HEK293 (cell line): ENCODE data around the gene PFN1.
A peak's percentile ranks its signal among the peaks of the same experiment; 100 is the strongest.

Experiments used
- KLF1 ChIP-seq: fragments of 450-650 bp; formaldehyde crosslinking; IDR thresholded peaks from 2 replicates; pipeline ENCODE4 v1.5.1; 2016; ENCODE audit warnings: missing biosample characterization, missing genetic modification characterization
- KLF17 ChIP-seq: fragments of 450-650 bp; formaldehyde crosslinking; IDR thresholded peaks from 2 replicates; pipeline ENCODE4 v1.5.1; 2016; ENCODE audit warnings: missing biosample characterization, missing genetic modification characterization
- KLF7 ChIP-seq: fragments of 450-650 bp; formaldehyde crosslinking; IDR thresholded peaks from 2 replicates; pipeline ENCODE4 v1.5.1; 2016; ENCODE audit warnings: missing biosample characterization, missing genetic modification characterization, borderline replicate concordance
- ZBTB21 ChIP-seq: fragments of 450-650 bp; formaldehyde crosslinking; IDR thresholded peaks from 2 replicates; pipeline ENCODE4 v1.5.1; 2017; ENCODE audit warnings: missing biosample characterization, missing genetic modification characterization
- ZFHX2 ChIP-seq: fragments of 450-650 bp; formaldehyde crosslinking; conservative IDR thresholded peaks from 2 replicates; pipeline ENCODE4 v1.5.1; 2016; ENCODE audit warnings: missing biosample characterization, missing genetic modification characterization
- ZFP69B ChIP-seq: fragments of 450-650 bp; formaldehyde crosslinking; IDR thresholded peaks from 2 replicates; pipeline ENCODE4 v1.5.1; 2016; ENCODE audit warnings: missing biosample characterization, missing genetic modification characterization
- ZIC2 ChIP-seq: fragments of 450-650 bp; formaldehyde crosslinking; IDR thresholded peaks from 2 replicates; pipeline ENCODE4 v1.5.1; 2016; ENCODE audit warnings: missing biosample characterization, missing genetic modification characterization
- ZNF157 ChIP-seq: fragments of 450-650 bp; formaldehyde crosslinking; IDR thresholded peaks from 2 replicates; pipeline ENCODE4 v1.5.1; 2016; ENCODE audit warnings: missing biosample characterization, missing genetic modification characterization
- ZNF248 ChIP-seq: fragments of 450-650 bp; formaldehyde crosslinking; IDR thresholded peaks from 2 replicates; pipeline ENCODE4 v1.5.1; 2017; ENCODE audit warnings: missing biosample characterization, missing genetic modification characterization
- ZNF341 ChIP-seq: fragments of 450-650 bp; formaldehyde crosslinking; IDR thresholded peaks from 2 replicates; pipeline ENCODE4; 2016; ENCODE audit warnings: low read depth, missing biosample characterization, missing genetic modification characterization
- ZNF48 ChIP-seq: fragments of 450-650 bp; formaldehyde crosslinking; IDR thresholded peaks from 2 replicates; pipeline ENCODE4 v1.5.1; 2016; ENCODE audit warnings: missing biosample characterization, missing genetic modification characterization
- ZNF561 ChIP-seq: fragments of 450-650 bp; IDR thresholded peaks from 2 replicates; pipeline ENCODE4 v1.5.1; 2018; ENCODE audit warnings: missing biosample characterization, missing genetic modification characterization, borderline replicate concordance
- ZNF629 ChIP-seq: fragments of 450-650 bp; formaldehyde crosslinking; IDR thresholded peaks from 2 replicates; pipeline ENCODE4 v1.5.1; 2017; ENCODE audit warnings: missing biosample characterization, missing genetic modification characterization
- ZNF76 ChIP-seq: fragments of 450-650 bp; formaldehyde crosslinking; IDR thresholded peaks from 2 replicates; pipeline ENCODE4; 2016; ENCODE audit warnings: low read depth, missing biosample characterization, missing genetic modification characterization, borderline replicate concordance
- TF ChIP-seq, protein P1 (sequence below): sonication (generic); formaldehyde crosslinking; IDR thresholded peaks from 2 replicates; pipeline ENCODE4 v1.8.1; 2022; ENCODE audit warnings: mild to moderate bottlenecking, moderate library complexity, missing genetic modification reagents
- TF ChIP-seq, protein P2 (sequence below): fragments of 450-650 bp; formaldehyde crosslinking; IDR thresholded peaks from 2 replicates; pipeline ENCODE4 v1.5.1; 2016; ENCODE audit warnings: missing biosample characterization, missing genetic modification characterization
- TF ChIP-seq, protein P3 (sequence below): fragments of 450-650 bp; formaldehyde crosslinking; IDR thresholded peaks from 2 replicates; pipeline ENCODE4 v1.5.1; 2016; ENCODE audit warnings: missing biosample characterization, missing genetic modification characterization
- TF ChIP-seq, protein P4 (sequence below): fragments of 450-650 bp; formaldehyde crosslinking; IDR thresholded peaks from 2 replicates; pipeline ENCODE4 v1.5.1; 2016; ENCODE audit warnings: missing biosample characterization, missing genetic modification characterization
- TF ChIP-seq, protein P5 (sequence below): fragments of 450-650 bp; formaldehyde crosslinking; IDR thresholded peaks from 2 replicates; pipeline ENCODE4 v1.5.1; 2016; ENCODE audit warnings: missing biosample characterization, missing genetic modification characterization, low read depth

The PFN1 gene

GRCh38 chr17:4967539-4968485 is 19.5 kb upstream of the PFN1 start, which contains the start of gene SPAG7 (continued):
- TF ChIP-seq ZNF48 (tag by site-specific recombination), result no peak
- TF ChIP-seq ZBTB21 (tag by site-specific recombination), result no peak
- TF ChIP-seq KLF7 (tag by site-specific recombination), result peak; percentile 82; the same call in 1 of the 2 replicates
- no peak for TF ChIP-seq ZNF157 (tag by site-specific recombination)
- TF ChIP-seq, protein P1, sequence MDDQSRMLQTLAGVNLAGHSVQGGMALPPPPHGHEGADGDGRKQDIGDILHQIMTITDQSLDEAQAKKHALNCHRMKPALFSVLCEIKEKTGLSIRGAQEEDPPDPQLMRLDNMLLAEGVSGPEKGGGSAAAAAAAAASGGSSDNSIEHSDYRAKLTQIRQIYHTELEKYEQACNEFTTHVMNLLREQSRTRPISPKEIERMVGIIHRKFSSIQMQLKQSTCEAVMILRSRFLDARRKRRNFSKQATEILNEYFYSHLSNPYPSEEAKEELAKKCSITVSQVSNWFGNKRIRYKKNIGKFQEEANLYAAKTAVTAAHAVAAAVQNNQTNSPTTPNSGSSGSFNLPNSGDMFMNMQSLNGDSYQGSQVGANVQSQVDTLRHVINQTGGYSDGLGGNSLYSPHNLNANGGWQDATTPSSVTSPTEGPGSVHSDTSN (CRISPR knock-in tag), result no peak
- TF ChIP-seq ZFP69B (tag by site-specific recombination), result peak; percentile 98
- peak; percentile 92 for TF ChIP-seq ZNF341
- peak; percentile 80 for TF ChIP-seq KLF17 (tag by site-specific recombination)
- peak; percentile 92 for TF ChIP-seq ZIC2
- peak; percentile 82; the same call in 1 of the 2 replicates for TF ChIP-seq ZNF561 (tag by site-specific recombination)
- TF ChIP-seq, protein P2, sequence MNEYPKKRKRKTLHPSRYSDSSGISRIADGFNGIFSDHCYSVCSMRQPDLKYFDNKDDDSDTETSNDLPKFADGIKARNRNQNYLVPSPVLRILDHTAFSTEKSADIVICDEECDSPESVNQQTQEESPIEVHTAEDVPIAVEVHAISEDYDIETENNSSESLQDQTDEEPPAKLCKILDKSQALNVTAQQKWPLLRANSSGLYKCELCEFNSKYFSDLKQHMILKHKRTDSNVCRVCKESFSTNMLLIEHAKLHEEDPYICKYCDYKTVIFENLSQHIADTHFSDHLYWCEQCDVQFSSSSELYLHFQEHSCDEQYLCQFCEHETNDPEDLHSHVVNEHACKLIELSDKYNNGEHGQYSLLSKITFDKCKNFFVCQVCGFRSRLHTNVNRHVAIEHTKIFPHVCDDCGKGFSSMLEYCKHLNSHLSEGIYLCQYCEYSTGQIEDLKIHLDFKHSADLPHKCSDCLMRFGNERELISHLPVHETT (tag by site-specific recombination), result peak; percentile 75; the same call in 1 of the 2 replicates
- peak; percentile 81; the same call in 1 of the 2 replicates for TF ChIP-seq ZNF76 (tag by site-specific recombination)
- TF ChIP-seq, protein P3, sequence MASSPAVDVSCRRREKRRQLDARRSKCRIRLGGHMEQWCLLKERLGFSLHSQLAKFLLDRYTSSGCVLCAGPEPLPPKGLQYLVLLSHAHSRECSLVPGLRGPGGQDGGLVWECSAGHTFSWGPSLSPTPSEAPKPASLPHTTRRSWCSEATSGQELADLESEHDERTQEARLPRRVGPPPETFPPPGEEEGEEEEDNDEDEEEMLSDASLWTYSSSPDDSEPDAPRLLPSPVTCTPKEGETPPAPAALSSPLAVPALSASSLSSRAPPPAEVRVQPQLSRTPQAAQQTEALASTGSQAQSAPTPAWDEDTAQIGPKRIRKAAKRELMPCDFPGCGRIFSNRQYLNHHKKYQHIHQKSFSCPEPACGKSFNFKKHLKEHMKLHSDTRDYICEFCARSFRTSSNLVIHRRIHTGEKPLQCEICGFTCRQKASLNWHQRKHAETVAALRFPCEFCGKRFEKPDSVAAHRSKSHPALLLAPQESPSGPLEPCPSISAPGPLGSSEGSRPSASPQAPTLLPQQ, result peak; percentile 98
- TF ChIP-seq ZNF248, result no peak
- peak; percentile 86 for TF ChIP-seq ZFHX2
- TF ChIP-seq, protein P4, sequence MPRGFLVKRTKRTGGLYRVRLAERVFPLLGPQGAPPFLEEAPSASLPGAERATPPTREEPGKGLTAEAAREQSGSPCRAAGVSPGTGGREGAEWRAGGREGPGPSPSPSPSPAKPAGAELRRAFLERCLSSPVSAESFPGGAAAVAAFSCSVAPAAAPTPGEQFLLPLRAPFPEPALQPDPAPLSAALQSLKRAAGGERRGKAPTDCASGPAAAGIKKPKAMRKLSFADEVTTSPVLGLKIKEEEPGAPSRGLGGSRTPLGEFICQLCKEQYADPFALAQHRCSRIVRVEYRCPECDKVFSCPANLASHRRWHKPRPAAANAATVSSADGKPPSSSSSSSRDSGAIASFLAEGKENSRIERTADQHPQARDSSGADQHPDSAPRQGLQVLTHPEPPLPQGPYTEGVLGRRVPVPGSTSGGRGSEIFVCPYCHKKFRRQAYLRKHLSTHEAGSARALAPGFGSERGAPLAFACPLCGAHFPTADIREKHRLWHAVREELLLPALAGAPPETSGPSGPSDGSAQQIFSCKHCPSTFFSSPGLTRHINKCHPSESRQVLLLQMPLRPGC (tag by site-specific recombination), result no peak
- peak; percentile 62 for TF ChIP-seq KLF1 (tag by site-specific recombination)
- TF ChIP-seq, protein P5, sequence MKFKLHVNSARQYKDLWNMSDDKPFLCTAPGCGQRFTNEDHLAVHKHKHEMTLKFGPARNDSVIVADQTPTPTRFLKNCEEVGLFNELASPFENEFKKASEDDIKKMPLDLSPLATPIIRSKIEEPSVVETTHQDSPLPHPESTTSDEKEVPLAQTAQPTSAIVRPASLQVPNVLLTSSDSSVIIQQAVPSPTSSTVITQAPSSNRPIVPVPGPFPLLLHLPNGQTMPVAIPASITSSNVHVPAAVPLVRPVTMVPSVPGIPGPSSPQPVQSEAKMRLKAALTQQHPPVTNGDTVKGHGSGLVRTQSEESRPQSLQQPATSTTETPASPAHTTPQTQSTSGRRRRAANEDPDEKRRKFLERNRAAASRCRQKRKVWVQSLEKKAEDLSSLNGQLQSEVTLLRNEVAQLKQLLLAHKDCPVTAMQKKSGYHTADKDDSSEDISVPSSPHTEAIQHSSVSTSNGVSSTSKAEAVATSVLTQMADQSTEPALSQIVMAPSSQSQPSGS (tag by site-specific recombination), result no peak
- peak; percentile 71 for TF ChIP-seq ZNF629 (tag by site-specific recombination)
